Measurements from ENCODE around the gene LRIG2. TPM values are rescaled to one million over a fixed set of nuclear protein-coding genes. Genes with fewer than 3 reads are reported as not detected.

The LRIG2 gene
- total RNA-seq, 3 donors from 2014 or later (not counting 1 experiment from before 2014, with no cell fraction given), result 20.2 to 28.5 (median 23.7) TPM

GRCh38 chr1:113135460-113135859, 62.5 kb downstream of the LRIG2 start:
- Histone ChIP-seq H3K27me3 (ENCODE audit: control insufficient read depth, insufficient read depth, low read length) (no peaks in the 10 kb centered on the region), H3K4me1 (ENCODE audit: control insufficient read depth, insufficient read depth, low read length) (no peaks in the 10 kb centered on the region), H3K27ac (ENCODE audit: low read length) (no peak overlapping the region), H3K36me3 (ENCODE audit: control insufficient read depth, insufficient read depth, low read length) (no peaks in the 10 kb centered on the region), H3K4me3 (ENCODE audit: low read length) (no peak overlapping the region), H3K9me3 (ENCODE audit: control insufficient read depth, insufficient read depth, low read length) (no peaks in the 10 kb centered on the region)
- H3K4me1 Mint-ChIP-seq, result peaks cover 0 to 5% of the 10 kb centered on the region in 2 donors
- 20% methylated on average over 1 of the region's 1 CpG for WGBS (ENCODE audit: insufficient coverage)
- H3K9me3 Mint-ChIP-seq, result no peaks in the 10 kb centered on the region
- no peaks in the 10 kb centered on the region for H3K27me3 Mint-ChIP-seq (ENCODE audit: low read depth in 2 of 2)
- no peak overlapping the region for H3K27ac Mint-ChIP-seq
- no peak for DNase-seq
- intact Hi-C loops (cut with micrococcal nuclease), result no loop called here
- no peak for ATAC-seq
- no peak overlapping the region for H3K4me3 Mint-ChIP-seq
- TF ChIP-seq, protein P1, sequence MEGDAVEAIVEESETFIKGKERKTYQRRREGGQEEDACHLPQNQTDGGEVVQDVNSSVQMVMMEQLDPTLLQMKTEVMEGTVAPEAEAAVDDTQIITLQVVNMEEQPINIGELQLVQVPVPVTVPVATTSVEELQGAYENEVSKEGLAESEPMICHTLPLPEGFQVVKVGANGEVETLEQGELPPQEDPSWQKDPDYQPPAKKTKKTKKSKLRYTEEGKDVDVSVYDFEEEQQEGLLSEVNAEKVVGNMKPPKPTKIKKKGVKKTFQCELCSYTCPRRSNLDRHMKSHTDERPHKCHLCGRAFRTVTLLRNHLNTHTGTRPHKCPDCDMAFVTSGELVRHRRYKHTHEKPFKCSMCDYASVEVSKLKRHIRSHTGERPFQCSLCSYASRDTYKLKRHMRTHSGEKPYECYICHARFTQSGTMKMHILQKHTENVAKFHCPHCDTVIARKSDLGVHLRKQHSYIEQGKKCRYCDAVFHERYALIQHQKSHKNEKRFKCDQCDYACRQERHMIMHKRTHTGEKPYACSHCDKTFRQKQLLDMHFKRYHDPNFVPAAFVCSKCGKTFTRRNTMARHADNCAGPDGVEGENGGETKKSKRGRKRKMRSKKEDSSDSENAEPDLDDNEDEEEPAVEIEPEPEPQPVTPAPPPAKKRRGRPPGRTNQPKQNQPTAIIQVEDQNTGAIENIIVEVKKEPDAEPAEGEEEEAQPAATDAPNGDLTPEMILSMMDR (IDR thresholded peaks at IDR 0.05), result no peak
- no peaks in the 10 kb centered on the region for H3K36me3 Mint-ChIP-seq

GRCh38 chr1:113136476-113136875, 63.5 kb downstream of the LRIG2 start:
- WGBS (ENCODE audit: insufficient coverage), result 86% methylated on average over 1 of the region's 1 CpG
- Histone ChIP-seq H3K9me3 (ENCODE audit: control insufficient read depth, insufficient read depth, low read length) (no peaks in the 10 kb centered on the region), H3K4me3 (ENCODE audit: low read length) (no peak overlapping the region), H3K27me3 (ENCODE audit: control insufficient read depth, insufficient read depth, low read length) (no peaks in the 10 kb centered on the region), H3K4me1 (ENCODE audit: control insufficient read depth, insufficient read depth, low read length) (no peaks in the 10 kb centered on the region), H3K36me3 (ENCODE audit: control insufficient read depth, insufficient read depth, low read length) (no peaks in the 10 kb centered on the region), H3K27ac (ENCODE audit: low read length) (no peak overlapping the region)
- H3K27ac Mint-ChIP-seq, result no peak overlapping the region
- no peaks in the 10 kb centered on the region for H3K36me3 Mint-ChIP-seq
- peaks cover 0 to 5% of the 10 kb centered on the region in 2 donors for H3K4me1 Mint-ChIP-seq
- no peak for DNase-seq
- intact Hi-C loops (cut with micrococcal nuclease), result no loop called here
- H3K9me3 Mint-ChIP-seq, result no peaks in the 10 kb centered on the region
- no peaks in the 10 kb centered on the region for H3K27me3 Mint-ChIP-seq (ENCODE audit: low read depth in 2 of 2)
- no peak overlapping the region for H3K4me3 Mint-ChIP-seq
- no peak for ATAC-seq
- TF ChIP-seq, protein P1 (IDR thresholded peaks at IDR 0.05), result no peak

GRCh38 chr1:113137563-113137962, 64.6 kb downstream of the LRIG2 start:
- no peaks in the 10 kb centered on the region for H3K9me3 Mint-ChIP-seq
- no peaks in the 10 kb centered on the region for H3K27me3 Mint-ChIP-seq (ENCODE audit: low read depth in 2 of 2)
- no peak overlapping the region for H3K4me3 ChIP-seq (ENCODE audit: low read length)
- no peaks in the 10 kb centered on the region for H3K9me3 ChIP-seq (ENCODE audit: control insufficient read depth, insufficient read depth, low read length)
- TF ChIP-seq, protein P1 (IDR thresholded peaks at IDR 0.05), result no peak
- H3K27me3 ChIP-seq (ENCODE audit: control insufficient read depth, insufficient read depth, low read length), result no peaks in the 10 kb centered on the region
- no peak overlapping the region for H3K27ac Mint-ChIP-seq
- no peak overlapping the region for H3K27ac ChIP-seq (ENCODE audit: low read length)
- no peaks in the 10 kb centered on the region for H3K36me3 ChIP-seq (ENCODE audit: control insufficient read depth, insufficient read depth, low read length)
- H3K4me3 Mint-ChIP-seq, result no peak overlapping the region
- ATAC-seq, result no peak
- H3K4me1 ChIP-seq (ENCODE audit: control insufficient read depth, insufficient read depth, low read length), result no peaks in the 10 kb centered on the region
- WGBS (ENCODE audit: insufficient coverage), result 83% methylated on average over 2 of the region's 3 CpGs
- intact Hi-C loops (cut with micrococcal nuclease), result no loop called here
- DNase-seq, result no peak
- no peaks in the 10 kb centered on the region for H3K36me3 Mint-ChIP-seq
- peaks cover 4 to 5% of the 10 kb centered on the region in 2 donors for H3K4me1 Mint-ChIP-seq

GRCh38 chr1:113138778-113139177, 65.8 kb downstream of the LRIG2 start:
- H3K4me1 Mint-ChIP-seq, result peaks cover 5 to 9% of the 10 kb centered on the region in 2 donors
- intact Hi-C loops (cut with micrococcal nuclease), result no loop called here
- DNase-seq, result no peak

More at GRCh38 chr1:113138778-113139177, 65.8 kb downstream of the LRIG2 start:
- H3K27ac Mint-ChIP-seq, result no peak overlapping the region
- H3K36me3 Mint-ChIP-seq, result no peaks in the 10 kb centered on the region
- Histone ChIP-seq H3K9me3 (ENCODE audit: control insufficient read depth, insufficient read depth, low read length) (no peaks in the 10 kb centered on the region), H3K4me1 (ENCODE audit: control insufficient read depth, insufficient read depth, low read length) (no peaks in the 10 kb centered on the region), H3K4me3 (ENCODE audit: low read length) (no peak overlapping the region), H3K36me3 (ENCODE audit: control insufficient read depth, insufficient read depth, low read length) (no peaks in the 10 kb centered on the region), H3K27ac (ENCODE audit: low read length) (no peak overlapping the region), H3K27me3 (ENCODE audit: control insufficient read depth, insufficient read depth, low read length) (no peaks in the 10 kb centered on the region)
- ATAC-seq, result no peak
- no peak overlapping the region for H3K4me3 Mint-ChIP-seq
- no peaks in the 10 kb centered on the region for H3K9me3 Mint-ChIP-seq
- TF ChIP-seq, protein P1 (IDR thresholded peaks at IDR 0.05), result no peak
- H3K27me3 Mint-ChIP-seq (ENCODE audit: low read depth in 2 of 2), result no peaks in the 10 kb centered on the region
